ENCODE results near the gene VWA1.
"Not testable (repeated sequence)": the region's sequence is repeated elsewhere in the genome, so short reads cannot be mapped to it uniquely, and the experiment has no call there.

The VWA1 gene

GRCh38 chr1:1461721-1462317 lies 26.3 kb downstream of the VWA1 start:
- DNase-seq = no peak

GRCh38 chr1:1462318-1462966 lies 27.0 kb downstream of the VWA1 start:
- DNase-seq = no peak

GRCh38 chr1:1463312-1463711 lies 27.8 kb downstream of the VWA1 start:
- DNase-seq = no peak

DNA sequence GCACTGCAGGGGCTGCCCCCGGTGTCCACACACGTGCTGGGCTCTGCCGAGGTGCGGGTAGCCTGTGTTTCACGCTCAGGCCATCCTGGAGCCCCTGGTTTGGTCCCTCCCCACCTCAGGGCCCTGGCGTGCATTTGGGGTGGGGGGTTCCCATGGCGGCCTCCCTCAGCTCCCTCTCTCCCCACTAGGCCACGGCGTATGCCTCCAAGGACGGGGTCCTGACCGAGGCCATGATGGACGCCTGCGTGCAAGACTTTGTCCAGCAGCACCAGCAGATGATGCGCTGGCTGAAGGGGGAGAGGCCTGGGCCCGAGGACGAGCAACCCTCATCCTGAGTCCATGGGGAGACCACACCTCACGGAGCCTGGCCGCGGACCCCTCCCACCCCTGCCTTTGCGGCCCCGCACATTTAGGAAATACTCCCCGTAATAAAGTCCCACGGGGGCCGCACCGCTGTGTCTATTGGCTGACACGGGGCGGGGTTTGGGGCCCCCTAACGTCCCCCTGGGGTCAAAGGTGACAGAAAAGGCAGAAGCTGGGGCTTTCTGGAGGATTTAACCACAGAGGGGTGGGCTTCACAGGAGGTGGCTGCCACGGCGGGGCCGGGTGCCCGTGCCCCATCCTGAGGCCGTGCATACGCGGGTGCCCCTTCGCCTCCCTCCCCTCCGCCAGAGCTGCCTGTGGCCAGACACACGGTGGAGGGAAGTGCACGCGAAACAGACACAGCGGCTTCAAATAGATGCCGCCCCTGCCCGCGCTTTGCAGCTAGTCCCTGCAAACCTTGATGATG lies 32.9 kb downstream of the VWA1 start:
- not testable (repeated sequence) for DNase-seq

GRCh38 chr1:1470626-1471388 lies 35.3 kb downstream of the VWA1 start:
- peak; percentile 19 for DNase-seq

- DNase-seq = peak; percentile 97
Measured at GRCh38 chr1:1471389-1472052, 36.0 kb downstream of the VWA1 start, which contains the start of gene ATAD3B. ATAD3B (plus strand) TSS chr1:1471765; CDS start chr1:1471885, 120 bp downstream.

DNA sequence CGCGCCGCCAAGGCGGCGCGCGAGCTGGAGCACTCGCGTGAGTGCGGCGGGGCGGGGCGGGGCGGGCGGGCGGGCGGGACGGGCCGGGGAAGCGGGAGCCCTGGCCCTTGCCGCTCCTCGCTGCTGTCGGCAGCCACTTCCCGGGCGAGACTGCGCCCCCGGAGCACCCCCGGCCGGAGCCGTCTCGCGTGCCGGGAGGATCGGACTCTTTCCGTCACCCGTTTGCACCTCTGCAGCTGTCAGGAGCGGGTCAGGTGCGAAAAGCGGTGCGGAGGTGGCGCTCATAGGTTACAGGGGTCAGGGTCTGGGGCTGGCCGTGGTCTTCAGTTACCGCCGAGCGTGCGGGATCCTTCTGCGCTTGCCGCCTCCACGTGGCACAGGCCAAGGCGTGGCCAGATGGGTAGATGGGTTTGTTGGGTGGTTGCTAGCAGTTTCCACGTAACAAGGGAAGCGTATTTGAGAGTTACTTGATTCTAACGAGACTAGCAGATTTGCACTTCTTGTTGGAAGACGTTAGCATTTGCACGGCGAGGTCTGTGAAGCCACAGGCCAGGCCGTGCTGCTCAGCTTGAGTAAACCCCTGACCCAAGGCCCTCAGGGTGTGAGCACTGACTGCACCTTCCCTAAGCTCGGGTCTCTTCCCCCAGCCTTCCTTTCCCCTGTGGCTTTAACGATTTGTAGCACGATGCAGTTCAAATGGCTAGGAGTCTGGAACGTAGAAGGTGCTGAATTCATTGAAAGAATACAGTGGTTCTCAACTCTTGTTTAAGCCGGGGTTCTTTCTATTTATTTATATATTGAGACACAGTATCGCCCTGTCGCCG lies 36.8 kb downstream of the VWA1 start:
- DNase-seq = not testable (repeated sequence)

DNA sequence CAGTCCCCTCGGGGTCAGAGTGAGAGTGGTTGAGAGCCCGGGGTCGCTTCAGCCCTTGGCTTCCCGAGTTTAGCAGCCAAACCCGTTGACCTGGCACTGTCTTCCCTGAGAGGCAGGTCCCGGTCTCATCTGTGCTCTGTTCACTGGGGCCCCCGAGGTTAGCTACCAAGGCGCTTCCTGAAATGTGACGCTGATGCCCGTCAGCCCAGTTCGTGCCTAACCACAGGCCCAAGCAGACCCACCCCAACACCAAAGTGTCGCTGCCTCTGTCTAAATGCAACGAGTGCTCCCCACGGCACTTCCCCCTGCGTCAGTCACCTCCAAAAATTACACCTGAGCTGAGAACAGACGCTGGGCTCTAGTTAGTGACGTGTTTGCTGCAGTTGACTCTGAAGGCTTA lies 40.5 kb downstream of the VWA1 start:
- DNase-seq = not testable (repeated sequence)

DNA sequence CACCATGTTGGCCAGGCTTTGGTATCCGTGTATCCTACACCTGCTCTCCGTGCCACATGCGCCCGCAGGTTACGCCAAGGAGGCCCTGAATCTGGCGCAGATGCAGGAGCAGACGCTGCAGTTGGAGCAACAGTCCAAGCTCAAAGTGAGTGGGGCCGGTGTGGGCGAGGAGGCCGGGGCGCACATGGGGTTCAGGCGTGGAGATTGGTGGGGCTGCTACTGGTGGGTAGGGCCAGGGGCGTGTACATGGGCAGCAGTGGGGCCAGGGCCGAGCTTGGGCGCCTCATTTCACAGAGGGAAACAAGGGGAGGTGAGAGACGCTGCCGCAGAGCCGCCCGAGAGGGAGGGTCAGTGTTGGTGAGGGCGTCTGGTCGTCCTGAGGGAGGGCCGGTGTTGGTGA lies 41.7 kb downstream of the VWA1 start:
- no peak for DNase-seq

GRCh38 chr1:1479547-1480487 lies 44.3 kb downstream of the VWA1 start:
- no peak for DNase-seq

DNA sequence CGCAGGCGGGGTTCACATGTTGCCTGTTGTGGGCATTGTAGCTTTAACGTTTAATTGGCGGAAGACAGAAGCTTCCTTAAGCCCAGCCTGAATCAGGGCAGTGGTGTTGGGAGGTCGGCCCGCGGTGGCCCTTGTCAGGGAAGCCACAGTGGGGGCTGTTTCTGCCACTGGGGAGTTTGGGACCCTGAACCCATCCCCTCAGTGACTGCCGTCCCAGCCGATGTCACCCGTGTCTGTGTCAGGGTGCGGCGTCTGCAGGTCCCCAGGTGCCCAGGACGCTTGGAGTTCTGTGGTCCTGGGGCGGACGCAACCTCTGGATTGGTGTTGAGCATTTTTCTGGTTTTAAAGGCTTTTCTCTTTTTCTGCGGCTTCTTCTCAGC lies 45.0 kb downstream of the VWA1 start:
- not testable (repeated sequence) for DNase-seq

DNA sequence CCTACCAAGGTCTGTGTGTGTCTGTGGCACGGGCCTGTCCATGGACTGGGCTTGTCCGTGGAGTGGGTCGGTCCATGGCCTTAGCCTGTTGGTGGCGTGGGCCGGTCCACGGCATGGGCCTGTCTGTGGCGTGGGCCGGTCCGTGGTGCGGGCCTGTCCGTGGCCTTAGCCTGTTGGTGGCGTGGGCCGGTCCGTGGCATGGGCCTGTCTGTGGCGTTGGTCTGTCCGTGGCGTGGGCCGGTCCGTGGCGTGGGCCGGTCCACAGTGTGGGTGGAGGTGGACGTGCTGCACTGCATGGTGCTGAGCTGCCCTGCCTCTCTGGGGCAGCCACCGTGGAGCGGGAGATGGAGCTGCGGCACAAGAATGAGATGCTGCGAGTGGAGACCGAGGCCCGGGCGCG lies 46.3 kb downstream of the VWA1 start:
- DNase-seq = not testable (repeated sequence)

DNA sequence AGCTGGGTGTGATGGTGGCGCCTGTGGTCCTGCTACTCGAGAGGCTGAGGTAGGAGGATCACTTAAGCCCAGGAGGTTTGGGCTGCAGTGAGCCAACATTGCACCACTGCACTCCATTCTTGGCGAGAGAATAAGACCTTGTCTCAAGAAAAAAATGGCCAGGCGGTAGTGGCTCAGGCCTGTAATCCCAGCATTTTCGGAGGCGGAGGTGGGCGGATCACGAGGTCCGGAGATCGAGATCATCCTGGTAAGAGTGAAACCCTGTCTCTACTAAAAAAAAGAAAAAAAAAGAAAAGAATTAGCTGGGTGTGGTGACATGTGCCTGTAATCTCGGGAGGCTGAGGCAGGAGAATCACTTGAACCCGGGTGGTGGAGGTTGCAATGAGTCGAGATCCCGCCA lies 47.4 kb downstream of the VWA1 start:
- DNase-seq = no peak

- no peak for DNase-seq
Measured at GRCh38 chr1:1483714-1484113, 48.2 kb downstream of the VWA1 start.

GRCh38 chr1:1484976-1485750 lies 49.7 kb downstream of the VWA1 start:
- DNase-seq = not testable (repeated sequence)

- not testable (repeated sequence) for DNase-seq
Measured at GRCh38 chr1:1485755-1486317, 50.3 kb downstream of the VWA1 start.

- DNase-seq = no peak
Measured at GRCh38 chr1:1487701-1488100, 52.2 kb downstream of the VWA1 start.

- DNase-seq = no peak
Measured at GRCh38 chr1:1489231-1489630, 53.7 kb downstream of the VWA1 start.

DNA sequence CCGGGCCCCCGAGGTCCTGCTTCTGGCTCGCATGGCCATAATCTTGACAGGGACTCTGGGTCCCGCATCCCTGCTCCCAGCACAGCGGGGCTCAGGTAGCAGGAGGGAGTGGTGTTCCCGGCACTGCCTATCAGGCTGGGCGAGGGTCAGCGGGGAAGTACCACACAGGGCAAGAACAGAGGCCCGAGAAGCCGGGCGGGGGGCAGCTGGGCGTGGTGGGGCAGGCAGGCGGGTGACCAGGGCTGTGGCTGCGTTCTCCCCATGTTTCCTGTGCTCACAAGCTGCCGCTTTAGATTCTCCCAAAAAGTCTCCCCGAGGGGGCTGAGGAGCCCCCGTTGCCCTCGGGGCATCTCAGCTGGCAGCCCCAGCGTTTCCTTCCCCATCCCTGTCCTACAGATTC lies 54.4 kb downstream of the VWA1 start:
- no peak for DNase-seq

All from activated CD4-positive, alpha-beta T cell treated with anti-CD3 and anti-CD28 coated beads, Interleukin-2, Interleukin-6, amounts not matched to agents 100 ng/mL and 50 ng/mL, durations not matched to agents 16 hours and 8 hours (primary cell).